ENCODE results near the gene CACNA1S. TPM values are rescaled to one million over a fixed set of nuclear protein-coding genes. Genes with fewer than 3 reads are reported as not detected.

The CACNA1S gene
- polyA plus RNA-seq, 2 donors, result not detected

DNA sequence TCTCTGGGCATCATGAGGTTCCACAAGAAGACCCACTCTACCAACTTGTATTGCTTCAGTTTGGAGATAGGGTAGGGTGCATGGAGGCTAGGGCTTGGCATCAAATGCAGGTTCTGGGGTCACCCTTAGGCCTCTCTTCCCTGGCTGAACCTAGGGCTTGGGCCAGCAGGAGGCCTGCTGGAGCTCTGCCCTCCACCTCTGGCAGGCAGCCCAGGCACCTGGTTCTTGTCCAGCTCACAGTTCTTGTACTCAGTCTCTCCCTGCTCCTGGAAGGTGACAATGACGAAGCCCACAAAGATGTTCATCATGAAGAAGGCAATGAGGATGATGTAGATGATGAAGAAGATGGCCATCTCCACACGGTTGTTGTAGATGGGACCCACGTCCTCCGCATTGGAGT lies 51.2 kb downstream of the CACNA1S start:
- 86 to 89% methylated on average over 4 of the region's 4 CpGs for WGBS, 2 donors
- no peaks in the 10 kb centered on the region for H3K36me3 ChIP-seq (ENCODE audit: control insufficient read depth in 2 of 2, insufficient read depth in 2 of 2, low read length in 1 of 2)
- H3K27me3 ChIP-seq (ENCODE audit: control insufficient read depth in 1 of 2, insufficient read depth in 2 of 2, low read length in 2 of 2), result no peaks in the 10 kb centered on the region
- no peak overlapping the region for H3K4me3 ChIP-seq (ENCODE audit: low read depth in 1 of 2, low read length in 2 of 2)
- peaks cover 0 to 2% of the 10 kb centered on the region in 2 donors for H3K9me3 ChIP-seq (ENCODE audit: control insufficient read depth in 2 of 2, insufficient read depth in 1 of 2, low read depth in 1 of 2, low read length in 1 of 2)
- H3K4me1 ChIP-seq (ENCODE audit: control insufficient read depth in 2 of 2, insufficient read depth in 2 of 2, low read length in 1 of 2), result peaks cover 3 to 7% of the 10 kb centered on the region in 2 donors
- H3K27ac ChIP-seq (ENCODE audit: low read depth in 2 of 2, low read length in 1 of 2), result no peak overlapping the region

DNA sequence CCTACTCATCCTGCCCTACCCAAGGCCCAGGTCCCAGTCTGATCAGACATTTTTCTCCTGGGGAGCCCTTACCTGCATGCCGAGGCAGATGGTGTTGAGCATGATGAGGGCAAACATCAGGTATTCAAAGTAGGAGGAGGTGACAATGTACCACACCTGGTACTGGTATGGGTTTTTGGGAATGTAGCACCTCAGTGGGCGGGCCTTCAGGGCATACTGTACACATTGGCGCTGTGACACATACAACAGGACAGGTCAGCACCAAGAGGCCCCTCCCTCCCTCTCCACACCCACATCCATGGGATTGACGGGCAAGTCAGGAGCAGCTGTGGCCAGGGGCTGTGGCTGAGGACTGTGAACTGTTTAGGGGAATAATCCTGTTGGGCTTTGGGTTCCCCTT lies 51.6 kb downstream of the CACNA1S start:
- peaks cover 0 to 2% of the 10 kb centered on the region in 2 donors for H3K9me3 ChIP-seq (ENCODE audit: control insufficient read depth in 2 of 2, insufficient read depth in 1 of 2, low read depth in 1 of 2, low read length in 1 of 2)
- H3K27me3 ChIP-seq (ENCODE audit: control insufficient read depth in 1 of 2, insufficient read depth in 2 of 2, low read length in 2 of 2), result no peaks in the 10 kb centered on the region
- H3K36me3 ChIP-seq (ENCODE audit: control insufficient read depth in 2 of 2, insufficient read depth in 2 of 2, low read length in 1 of 2), result no peaks in the 10 kb centered on the region
- no peak overlapping the region for H3K27ac ChIP-seq (ENCODE audit: low read depth in 2 of 2, low read length in 1 of 2)
- no peak overlapping the region for H3K4me3 ChIP-seq (ENCODE audit: low read depth in 1 of 2, low read length in 2 of 2)
- peaks cover 3 to 7% of the 10 kb centered on the region in 2 donors for H3K4me1 ChIP-seq (ENCODE audit: control insufficient read depth in 2 of 2, insufficient read depth in 2 of 2, low read length in 1 of 2)
- 84 to 87% methylated on average over 4 of the region's 4 CpGs for WGBS, 2 donors

DNA sequence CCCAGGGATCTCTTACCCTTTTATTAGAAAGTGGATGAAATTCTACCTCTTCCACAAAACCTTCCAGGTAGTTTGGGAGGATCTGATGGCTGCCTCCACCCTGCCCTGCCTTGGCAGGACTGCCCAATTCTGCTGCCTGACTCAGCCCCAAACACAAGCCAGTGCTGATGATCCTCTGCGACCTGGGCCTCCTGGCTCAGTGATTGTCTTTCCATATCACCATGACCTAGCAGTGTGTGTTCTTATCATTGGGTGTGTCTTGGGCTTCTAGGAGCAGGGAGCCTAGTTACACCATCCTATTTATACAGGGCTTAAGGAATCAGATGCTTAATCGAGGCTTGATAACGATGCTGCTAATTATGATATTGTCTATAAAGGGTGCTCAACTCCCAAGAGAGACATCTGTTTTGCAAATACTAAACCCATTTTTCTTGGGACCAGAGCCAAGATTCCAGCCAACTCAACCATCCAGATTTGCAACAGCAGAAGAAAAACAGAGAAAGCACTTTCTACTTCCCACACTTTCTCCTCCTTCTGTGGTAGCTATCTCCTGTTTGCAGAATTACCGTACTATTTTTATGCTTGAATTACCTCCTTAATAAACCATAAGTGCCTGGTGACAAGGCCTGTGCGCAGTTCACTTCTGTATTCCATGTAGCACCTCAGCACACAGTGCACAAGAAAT lies 52.2 kb downstream of the CACNA1S start:
- Histone ChIP-seq H3K4me1 (ENCODE audit: control insufficient read depth in 2 of 2, insufficient read depth in 2 of 2, low read length in 1 of 2) (peaks cover 3 to 7% of the 10 kb centered on the region in 2 donors), H3K9me3 (ENCODE audit: control insufficient read depth in 2 of 2, insufficient read depth in 1 of 2, low read depth in 1 of 2, low read length in 1 of 2) (peaks cover 0 to 2% of the 10 kb centered on the region in 2 donors), H3K4me3 (ENCODE audit: low read depth in 1 of 2, low read length in 2 of 2) (no peak overlapping the region), H3K27ac (ENCODE audit: low read depth in 2 of 2, low read length in 1 of 2) (no peak overlapping the region), H3K36me3 (ENCODE audit: control insufficient read depth in 2 of 2, insufficient read depth in 2 of 2, low read length in 1 of 2) (no peaks in the 10 kb centered on the region), H3K27me3 (ENCODE audit: control insufficient read depth in 1 of 2, insufficient read depth in 2 of 2, low read length in 2 of 2) (no peaks in the 10 kb centered on the region)
- 66 to 68% methylated on average over 5 of the region's 5 CpGs for WGBS, 2 donors

DNA sequence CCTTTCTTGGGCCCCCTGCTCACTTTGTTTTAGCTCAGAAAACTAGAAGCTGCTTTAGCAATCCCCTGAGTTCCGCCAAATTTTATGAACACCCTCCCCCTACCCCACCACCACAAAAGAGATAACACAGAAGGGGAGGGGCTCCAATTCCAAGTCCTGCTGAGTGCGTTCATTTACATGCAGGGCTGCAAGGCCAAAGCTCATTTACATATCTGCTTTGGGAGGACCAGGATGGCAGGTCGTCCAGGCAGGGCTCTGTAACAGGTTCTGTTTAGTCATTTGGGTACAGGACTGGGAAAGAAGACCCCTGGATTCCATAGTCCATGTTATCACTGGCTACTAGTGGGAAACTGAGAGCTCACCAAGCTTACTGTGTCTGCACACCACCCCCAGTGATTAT lies 52.8 kb downstream of the CACNA1S start:
- WGBS, 2 donors, result 88 to 90% methylated on average over 3 of the region's 3 CpGs
- Histone ChIP-seq H3K36me3 (ENCODE audit: control insufficient read depth in 2 of 2, insufficient read depth in 2 of 2, low read length in 1 of 2) (no peaks in the 10 kb centered on the region), H3K27ac (ENCODE audit: low read depth in 2 of 2, low read length in 1 of 2) (no peak overlapping the region), H3K9me3 (ENCODE audit: control insufficient read depth in 2 of 2, insufficient read depth in 1 of 2, low read depth in 1 of 2, low read length in 1 of 2) (peaks cover 0 to 2% of the 10 kb centered on the region in 2 donors), H3K27me3 (ENCODE audit: control insufficient read depth in 1 of 2, insufficient read depth in 2 of 2, low read length in 2 of 2) (no peaks in the 10 kb centered on the region), H3K4me3 (ENCODE audit: low read depth in 1 of 2, low read length in 2 of 2) (no peak overlapping the region), H3K4me1 (ENCODE audit: control insufficient read depth in 2 of 2, insufficient read depth in 2 of 2, low read length in 1 of 2) (peaks cover 3 to 7% of the 10 kb centered on the region in 2 donors)

DNA sequence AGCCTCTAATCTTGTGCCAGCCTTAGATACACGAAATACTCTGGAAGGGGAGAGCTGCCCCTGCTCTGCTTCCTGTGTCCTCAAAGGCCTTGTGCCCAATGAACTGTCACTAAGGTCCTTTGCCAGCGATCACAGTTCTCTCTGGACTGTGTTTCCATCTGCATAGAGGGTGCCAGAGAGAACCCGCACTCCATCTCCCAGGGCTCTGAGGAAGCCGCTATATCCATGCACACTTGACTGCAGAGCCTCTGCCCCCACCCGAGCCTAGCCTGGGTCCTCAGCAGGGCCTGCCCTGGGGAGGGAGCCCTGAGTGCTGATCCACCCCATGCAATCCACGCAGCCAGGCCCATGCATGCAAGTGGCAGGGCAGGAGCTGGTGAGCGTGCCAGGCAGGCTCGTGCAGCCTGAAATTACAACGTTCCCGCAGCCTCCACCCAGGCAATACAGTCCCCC lies 58.1 kb downstream of the CACNA1S start:
- Histone ChIP-seq H3K36me3 (ENCODE audit: control insufficient read depth in 2 of 2, insufficient read depth in 2 of 2, low read length in 1 of 2) (no peaks in the 10 kb centered on the region), H3K27ac (ENCODE audit: low read depth in 2 of 2, low read length in 1 of 2) (no peak overlapping the region), H3K4me3 (ENCODE audit: low read depth in 1 of 2, low read length in 2 of 2) (no peak overlapping the region), H3K27me3 (ENCODE audit: control insufficient read depth in 1 of 2, insufficient read depth in 2 of 2, low read length in 2 of 2) (no peaks in the 10 kb centered on the region), H3K4me1 (ENCODE audit: control insufficient read depth in 2 of 2, insufficient read depth in 2 of 2, low read length in 1 of 2) (peaks cover 0 to 3% of the 10 kb centered on the region in 2 donors), H3K9me3 (ENCODE audit: control insufficient read depth in 2 of 2, insufficient read depth in 1 of 2, low read depth in 1 of 2, low read length in 1 of 2) (no peaks in the 10 kb centered on the region)
- 62% methylated on average over 10 of the region's 10 CpGs for WGBS, 2 donors

DNA sequence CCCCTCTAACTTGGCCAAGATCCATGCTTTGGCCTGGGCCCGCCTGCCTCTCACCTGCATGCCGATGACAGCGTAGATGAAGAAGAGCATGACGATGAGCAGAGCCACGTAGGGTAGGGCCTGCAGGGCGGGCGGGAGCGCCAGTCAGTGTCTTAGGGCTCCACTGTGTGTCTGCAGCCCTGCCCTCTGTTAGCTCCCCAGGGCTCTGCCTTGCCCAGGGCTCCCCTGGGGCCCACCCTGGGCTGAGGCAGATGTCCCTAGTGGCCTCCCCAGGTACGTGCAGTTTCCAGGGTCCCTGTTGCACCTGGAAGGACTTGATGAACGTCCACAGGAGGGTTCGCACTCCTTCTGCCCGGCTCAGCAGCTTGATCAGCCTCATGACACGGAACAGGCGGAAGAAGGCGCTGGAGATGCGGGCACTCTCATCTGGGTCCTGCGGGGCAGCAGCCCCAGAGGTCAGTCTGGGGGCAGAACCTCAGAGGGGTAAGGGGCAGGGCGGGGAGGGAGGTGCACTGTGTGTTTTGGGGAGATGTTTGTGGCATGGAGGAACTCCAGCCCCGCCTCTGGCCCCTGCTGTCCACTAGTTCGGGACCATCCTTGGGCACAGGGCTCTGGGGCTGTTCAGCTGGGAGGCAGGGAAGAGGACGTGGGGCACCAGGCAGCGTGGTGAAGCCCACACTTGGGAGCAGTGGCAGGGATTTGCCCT lies 58.9 kb downstream of the CACNA1S start:
- H3K9me3 ChIP-seq (ENCODE audit: control insufficient read depth in 2 of 2, insufficient read depth in 1 of 2, low read depth in 1 of 2, low read length in 1 of 2), result no peaks in the 10 kb centered on the region
- H3K27ac ChIP-seq (ENCODE audit: low read depth in 2 of 2, low read length in 1 of 2), result no peak overlapping the region
- no peaks in the 10 kb centered on the region for H3K27me3 ChIP-seq (ENCODE audit: control insufficient read depth in 1 of 2, insufficient read depth in 2 of 2, low read length in 2 of 2)
- H3K36me3 ChIP-seq (ENCODE audit: control insufficient read depth in 2 of 2, insufficient read depth in 2 of 2, low read length in 1 of 2), result no peaks in the 10 kb centered on the region
- H3K4me1 ChIP-seq (ENCODE audit: control insufficient read depth in 2 of 2, insufficient read depth in 2 of 2, low read length in 1 of 2), result peaks cover 0 to 3% of the 10 kb centered on the region in 2 donors
- 89% methylated on average over 22 of the region's 22 CpGs for WGBS, 2 donors
- no peak overlapping the region for H3K4me3 ChIP-seq (ENCODE audit: low read depth in 1 of 2, low read length in 2 of 2)

DNA sequence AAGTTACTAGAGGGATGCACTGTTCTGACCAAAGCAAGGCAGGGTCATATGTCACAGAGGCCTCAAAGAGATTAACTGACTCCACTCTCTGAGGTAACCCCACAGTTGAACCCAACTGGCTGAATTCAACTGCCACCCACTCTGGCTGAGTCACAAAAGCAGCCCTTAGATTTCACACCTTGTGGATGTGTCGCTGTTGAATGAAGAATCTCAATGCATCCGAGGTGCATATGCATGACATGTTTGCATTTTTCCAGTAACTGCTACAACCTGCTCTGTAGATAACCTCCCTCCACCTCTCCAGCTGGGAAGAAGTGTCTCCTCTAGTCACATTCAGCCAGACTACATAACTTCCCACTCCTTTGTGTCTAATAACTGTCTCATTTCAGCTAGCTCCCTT lies 60.8 kb downstream of the CACNA1S start:
- Histone ChIP-seq H3K27me3 (ENCODE audit: control insufficient read depth in 1 of 2, insufficient read depth in 2 of 2, low read length in 2 of 2) (no peaks in the 10 kb centered on the region), H3K4me1 (ENCODE audit: control insufficient read depth in 2 of 2, insufficient read depth in 2 of 2, low read length in 1 of 2) (peaks cover 0 to 3% of the 10 kb centered on the region in 2 donors), H3K4me3 (ENCODE audit: low read depth in 1 of 2, low read length in 2 of 2) (no peak overlapping the region), H3K36me3 (ENCODE audit: control insufficient read depth in 2 of 2, insufficient read depth in 2 of 2, low read length in 1 of 2) (no peaks in the 10 kb centered on the region), H3K27ac (ENCODE audit: low read depth in 2 of 2, low read length in 1 of 2) (no peak overlapping the region), H3K9me3 (ENCODE audit: control insufficient read depth in 2 of 2, insufficient read depth in 1 of 2, low read depth in 1 of 2, low read length in 1 of 2) (no peaks in the 10 kb centered on the region)
- WGBS, 2 donors, result 63 to 75% methylated on average over 2 of the region's 2 CpGs

DNA sequence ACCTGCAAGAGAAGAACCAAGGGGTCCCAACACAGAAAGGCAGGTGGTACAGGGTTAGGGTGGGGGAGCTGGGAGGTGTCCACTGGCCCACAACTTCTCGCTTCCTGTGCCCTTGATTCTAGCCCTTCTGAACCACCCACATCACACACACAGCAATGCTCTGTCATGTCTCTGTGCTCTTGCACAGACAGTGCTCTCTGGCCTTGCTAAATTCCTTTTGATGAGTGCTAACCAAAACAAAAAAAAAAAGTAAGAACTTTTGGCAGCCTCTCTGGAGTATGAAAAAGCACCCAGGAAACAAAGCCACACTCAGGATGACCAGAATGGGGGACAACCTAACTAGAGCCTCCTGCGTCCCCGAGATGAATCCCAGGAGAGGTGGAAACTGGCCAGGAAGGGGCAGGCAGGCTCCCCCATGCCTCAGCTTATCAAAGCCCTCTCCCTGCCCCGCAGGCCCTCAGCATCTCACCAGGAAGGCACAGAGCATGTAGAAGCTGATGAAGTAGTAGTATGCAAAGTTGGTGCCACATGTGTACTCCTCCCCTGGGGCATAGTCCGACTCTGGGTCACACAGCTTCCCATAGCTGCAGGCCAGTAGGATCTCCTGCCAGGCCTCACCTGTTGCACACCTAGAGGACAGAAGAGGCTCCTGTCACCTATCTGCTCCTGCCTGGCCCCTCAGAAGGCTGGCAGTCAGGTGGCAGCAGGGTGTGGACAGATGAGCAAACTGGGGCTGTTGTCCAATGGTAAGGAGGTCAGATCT lies 61.5 kb downstream of the CACNA1S start:
- Histone ChIP-seq H3K4me1 (ENCODE audit: control insufficient read depth in 2 of 2, insufficient read depth in 2 of 2, low read length in 1 of 2) (no peaks in the 10 kb centered on the region), H3K36me3 (ENCODE audit: control insufficient read depth in 2 of 2, insufficient read depth in 2 of 2, low read length in 1 of 2) (no peaks in the 10 kb centered on the region), H3K4me3 (ENCODE audit: low read depth in 1 of 2, low read length in 2 of 2) (no peak overlapping the region), H3K9me3 (ENCODE audit: control insufficient read depth in 2 of 2, insufficient read depth in 1 of 2, low read depth in 1 of 2, low read length in 1 of 2) (no peaks in the 10 kb centered on the region), H3K27ac (ENCODE audit: low read depth in 2 of 2, low read length in 1 of 2) (no peak overlapping the region), H3K27me3 (ENCODE audit: control insufficient read depth in 1 of 2, insufficient read depth in 2 of 2, low read length in 2 of 2) (no peaks in the 10 kb centered on the region)
- WGBS, 2 donors, result 74 to 86% methylated on average over 5 of the region's 5 CpGs

DNA sequence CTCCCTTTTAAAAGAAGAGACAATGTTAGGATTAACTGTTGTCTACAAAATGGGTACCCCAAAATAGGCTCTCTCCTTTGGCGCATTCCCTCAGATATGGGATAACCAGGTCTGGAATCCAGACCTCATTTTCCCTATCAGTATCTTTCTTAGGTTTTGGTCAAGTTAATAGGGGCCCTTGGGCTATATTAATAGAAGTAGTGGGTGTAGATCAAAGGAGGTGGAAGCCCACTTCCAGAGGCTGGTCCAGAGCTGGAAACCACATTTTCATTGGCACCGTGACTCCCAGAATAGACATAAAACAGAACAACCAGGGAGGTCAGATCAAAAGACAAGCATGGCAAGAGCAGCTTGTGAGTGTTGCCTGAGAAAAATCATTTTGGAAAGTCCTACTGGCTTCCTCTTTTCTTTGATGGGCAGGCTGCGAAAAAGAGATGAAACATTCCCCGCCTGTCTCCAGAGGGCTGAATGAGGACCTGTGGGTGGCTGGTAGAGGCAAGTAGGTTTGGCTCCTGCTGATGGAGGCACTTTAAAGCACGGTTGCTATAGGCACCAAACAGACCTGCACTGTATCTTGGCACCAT lies 62.9 kb downstream of the CACNA1S start:
- WGBS, 2 donors, result 68 to 82% methylated on average over 5 of the region's 5 CpGs
- H3K4me1 ChIP-seq (ENCODE audit: control insufficient read depth in 2 of 2, insufficient read depth in 2 of 2, low read length in 1 of 2), result no peaks in the 10 kb centered on the region
- H3K27me3 ChIP-seq (ENCODE audit: control insufficient read depth in 1 of 2, insufficient read depth in 2 of 2, low read length in 2 of 2), result no peaks in the 10 kb centered on the region
- H3K36me3 ChIP-seq (ENCODE audit: control insufficient read depth in 2 of 2, insufficient read depth in 2 of 2, low read length in 1 of 2), result no peaks in the 10 kb centered on the region
- H3K27ac ChIP-seq (ENCODE audit: low read depth in 2 of 2, low read length in 1 of 2), result no peak overlapping the region
- no peak overlapping the region for H3K4me3 ChIP-seq (ENCODE audit: low read depth in 1 of 2, low read length in 2 of 2)
- H3K9me3 ChIP-seq (ENCODE audit: control insufficient read depth in 2 of 2, insufficient read depth in 1 of 2, low read depth in 1 of 2, low read length in 1 of 2), result no peaks in the 10 kb centered on the region
